Measurements from ENCODE around the gene SGK2. TPM values are rescaled to one million over a fixed set of nuclear protein-coding genes. Genes with fewer than 3 reads are reported as not detected.
"Not testable (repeated sequence)": the region's sequence is repeated elsewhere in the genome, so short reads cannot be mapped to it uniquely, and the experiment has no call there.

The SGK2 gene
- total RNA-seq, 2 donors from 2014 or later: 1.6 to 5.3 TPM

DNA sequence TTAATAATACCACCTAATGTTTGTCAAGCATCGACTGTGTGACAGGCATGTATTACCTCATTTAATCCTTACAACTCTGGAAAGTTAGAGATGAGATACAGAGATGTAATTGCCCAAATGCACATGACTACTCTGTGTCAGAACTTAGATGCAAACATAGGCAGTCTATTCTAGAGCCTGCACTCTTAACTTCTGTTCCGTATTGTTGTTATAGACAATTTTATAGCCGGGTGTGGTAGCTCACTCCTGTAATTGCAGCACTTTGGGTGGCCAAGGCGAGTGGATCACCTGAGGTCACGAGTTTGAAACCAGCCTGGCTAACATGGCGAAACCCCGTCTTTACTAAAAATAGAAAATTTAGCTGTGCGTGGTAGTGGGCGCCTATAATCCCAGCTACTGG is 46.9 kb downstream of the SGK2 start:
- H3K4me1 Mint-ChIP-seq: no peaks in the 10 kb centered on the region
- Histone ChIP-seq H3K36me3 (ENCODE audit: control insufficient read depth, insufficient read depth, low read length) (peaks cover 42% of the 10 kb centered on the region), H3K27me3 (ENCODE audit: control insufficient read depth, insufficient read depth, low read length, poor library complexity, severe bottlenecking) (no peaks in the 10 kb centered on the region), H3K9me3 (ENCODE audit: control insufficient read depth, low read length) (peaks cover 8% of the 10 kb centered on the region), H3K27ac (ENCODE audit: low read depth, low read length) (no peak overlapping the region), H3K4me3 (ENCODE audit: low read length) (no peak overlapping the region), H3K9ac (ENCODE audit: extremely low read depth, low read length, poor library complexity, severe bottlenecking) (no peak overlapping the region), H3K4me1 (ENCODE audit: control insufficient read depth, insufficient read depth, low read length) (no peaks in the 10 kb centered on the region)
- peaks cover 70% of the 10 kb centered on the region for H3K36me3 Mint-ChIP-seq (ENCODE audit: low read depth)
- no peak overlapping the region for H3K4me3 Mint-ChIP-seq
- peaks cover 10% of the 10 kb centered on the region for H3K9me3 Mint-ChIP-seq
- TF ChIP-seq, protein P1, sequence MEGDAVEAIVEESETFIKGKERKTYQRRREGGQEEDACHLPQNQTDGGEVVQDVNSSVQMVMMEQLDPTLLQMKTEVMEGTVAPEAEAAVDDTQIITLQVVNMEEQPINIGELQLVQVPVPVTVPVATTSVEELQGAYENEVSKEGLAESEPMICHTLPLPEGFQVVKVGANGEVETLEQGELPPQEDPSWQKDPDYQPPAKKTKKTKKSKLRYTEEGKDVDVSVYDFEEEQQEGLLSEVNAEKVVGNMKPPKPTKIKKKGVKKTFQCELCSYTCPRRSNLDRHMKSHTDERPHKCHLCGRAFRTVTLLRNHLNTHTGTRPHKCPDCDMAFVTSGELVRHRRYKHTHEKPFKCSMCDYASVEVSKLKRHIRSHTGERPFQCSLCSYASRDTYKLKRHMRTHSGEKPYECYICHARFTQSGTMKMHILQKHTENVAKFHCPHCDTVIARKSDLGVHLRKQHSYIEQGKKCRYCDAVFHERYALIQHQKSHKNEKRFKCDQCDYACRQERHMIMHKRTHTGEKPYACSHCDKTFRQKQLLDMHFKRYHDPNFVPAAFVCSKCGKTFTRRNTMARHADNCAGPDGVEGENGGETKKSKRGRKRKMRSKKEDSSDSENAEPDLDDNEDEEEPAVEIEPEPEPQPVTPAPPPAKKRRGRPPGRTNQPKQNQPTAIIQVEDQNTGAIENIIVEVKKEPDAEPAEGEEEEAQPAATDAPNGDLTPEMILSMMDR (conservative IDR thresholded peaks at IDR 0.05): no peak
- no peak overlapping the region for H3K27ac Mint-ChIP-seq
- DNase-seq: no peak
- H3K27me3 Mint-ChIP-seq (ENCODE audit: insufficient read depth): no peaks in the 10 kb centered on the region
- 98 to 99% methylated on average over 8 to 9 of the region's 9 CpGs for WGBS, 2 experiments (ENCODE audit: insufficient coverage in 1 of 2, insufficient read length in 1 of 2)

DNA sequence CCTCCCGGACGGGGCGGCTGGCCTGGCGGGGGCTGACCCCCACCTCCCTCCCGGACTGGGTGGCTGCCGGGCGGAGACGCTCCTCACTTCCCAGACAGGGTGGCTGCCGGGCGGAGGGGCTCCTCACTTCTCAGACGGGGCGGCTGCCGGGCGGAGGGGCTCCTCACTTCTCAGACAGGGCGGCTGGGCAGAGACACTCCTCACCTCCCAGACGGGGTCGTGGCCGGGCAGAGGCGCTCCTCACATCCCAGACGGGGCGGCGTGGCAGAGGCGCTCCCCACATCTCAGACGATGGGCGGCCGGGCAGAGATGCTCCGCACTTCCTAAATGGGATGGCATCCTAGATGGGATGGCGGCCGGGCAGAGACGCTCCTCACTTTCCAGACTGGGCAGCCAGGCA is 48.5 kb downstream of the SGK2 start:
- H3K9ac ChIP-seq (ENCODE audit: extremely low read depth, low read length, poor library complexity, severe bottlenecking); H3K9me3 ChIP-seq (ENCODE audit: control insufficient read depth, low read length); H3K27me3 ChIP-seq (ENCODE audit: control insufficient read depth, insufficient read depth, low read length, poor library complexity, severe bottlenecking); DNase-seq; H3K4me3 Mint-ChIP-seq; H3K27ac ChIP-seq (ENCODE audit: low read depth, low read length); H3K27me3 Mint-ChIP-seq (ENCODE audit: insufficient read depth); H3K4me1 Mint-ChIP-seq; H3K27ac Mint-ChIP-seq; H3K4me1 ChIP-seq (ENCODE audit: control insufficient read depth, insufficient read depth, low read length); H3K4me3 ChIP-seq (ENCODE audit: low read length): not testable (repeated sequence)
- H3K36me3 ChIP-seq (ENCODE audit: control insufficient read depth, insufficient read depth, low read length): peaks cover 33% of the 10 kb centered on the region
- WGBS, 2 experiments (ENCODE audit: insufficient coverage in 1 of 2, insufficient read length in 1 of 2): 97 to 98% methylated on average over 14 to 28 of the region's 30 CpGs
- peaks cover 69% of the 10 kb centered on the region for H3K36me3 Mint-ChIP-seq (ENCODE audit: low read depth)
- peaks cover 10% of the 10 kb centered on the region for H3K9me3 Mint-ChIP-seq

DNA sequence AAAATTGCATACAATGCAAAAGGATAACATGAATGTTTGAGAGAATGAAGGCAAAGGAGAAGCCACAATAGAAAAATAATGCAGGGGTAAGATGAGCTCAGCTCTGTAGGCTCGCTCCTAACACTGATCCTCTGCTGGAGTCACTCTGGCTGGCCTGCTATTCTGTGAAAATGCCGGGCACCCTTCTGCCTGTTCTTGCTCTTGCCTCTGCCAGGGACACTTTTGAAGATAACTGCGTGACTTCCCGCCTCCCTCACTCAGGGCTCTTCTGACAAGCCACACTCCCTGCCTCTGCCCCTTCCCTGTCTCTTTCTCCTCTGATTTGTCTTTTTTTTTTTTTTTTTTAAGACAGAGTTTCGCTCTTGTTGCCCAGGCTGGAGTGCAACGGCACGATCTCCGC is 72.8 kb downstream of the SGK2 start:
- Mint-ChIP-seq H3K36me3 (ENCODE audit: low read depth) (peaks cover 60% of the 10 kb centered on the region), H3K4me3 (no peak overlapping the region), H3K9me3 (no peaks in the 10 kb centered on the region), H3K27me3 (ENCODE audit: insufficient read depth) (no peaks in the 10 kb centered on the region), H3K4me1 (no peaks in the 10 kb centered on the region), H3K27ac (no peak overlapping the region)
- TF ChIP-seq, protein P1 (conservative IDR thresholded peaks at IDR 0.05): no peak
- Histone ChIP-seq H3K4me3 (ENCODE audit: low read length) (no peak overlapping the region), H3K4me1 (ENCODE audit: control insufficient read depth, insufficient read depth, low read length) (no peaks in the 10 kb centered on the region), H3K27ac (ENCODE audit: low read depth, low read length) (no peak overlapping the region), H3K9me3 (ENCODE audit: control insufficient read depth, low read length) (no peaks in the 10 kb centered on the region), H3K9ac (ENCODE audit: extremely low read depth, low read length, poor library complexity, severe bottlenecking) (no peak overlapping the region), H3K36me3 (ENCODE audit: control insufficient read depth, insufficient read depth, low read length) (peaks cover 42% of the 10 kb centered on the region), H3K27me3 (ENCODE audit: control insufficient read depth, insufficient read depth, low read length, poor library complexity, severe bottlenecking) (no peaks in the 10 kb centered on the region)
- no peak for DNase-seq
- WGBS, 2 experiments (ENCODE audit: insufficient coverage in 1 of 2, insufficient read length in 1 of 2): 90 to 97% methylated on average over 4 to 8 of the region's 8 CpGs

Other genes starting within 250 kb of the SGK2 start
- 100 to 1,000 TPM; 146 to 199 TPM for gene SRSF6, start 101.1 kb upstream of the SGK2 start, total RNA-seq
- 10 to 100 TPM; 38.4 to 57.6 TPM for gene L3MBTL1, start 51.3 kb upstream of the SGK2 start, total RNA-seq
- 10 to 100 TPM; 41.4 to 58.3 TPM for gene IFT52, start 31.9 kb downstream of the SGK2 start, total RNA-seq
- 100 to 1,000 TPM; 139 to 182 TPM for gene MYBL2, start 108.1 kb downstream of the SGK2 start, total RNA-seq
- not detected for gene GTSF1L, start 168.0 kb downstream of the SGK2 start, total RNA-seq

Data from endodermal cell (in vitro differentiated cells).